Activated gamma-delta T cell treated with anti-CD3 and anti-CD28 coated beads, Interleukin-2, amount 50 U/mL, for 16 hours (primary cell): ENCODE results near the gene ABHD17B.
"Not testable (repeated sequence)": the region's sequence is repeated elsewhere in the genome, so short reads cannot be mapped to it uniquely, and the experiment has no call there.

ENCODE experiments used
- DNase-seq: peaks from one replicate; pipeline ENCODE4 v3.0.0-alpha.2; 2020; ENCODE audit warnings: low read depth

Gene ABHD17B

DNA sequence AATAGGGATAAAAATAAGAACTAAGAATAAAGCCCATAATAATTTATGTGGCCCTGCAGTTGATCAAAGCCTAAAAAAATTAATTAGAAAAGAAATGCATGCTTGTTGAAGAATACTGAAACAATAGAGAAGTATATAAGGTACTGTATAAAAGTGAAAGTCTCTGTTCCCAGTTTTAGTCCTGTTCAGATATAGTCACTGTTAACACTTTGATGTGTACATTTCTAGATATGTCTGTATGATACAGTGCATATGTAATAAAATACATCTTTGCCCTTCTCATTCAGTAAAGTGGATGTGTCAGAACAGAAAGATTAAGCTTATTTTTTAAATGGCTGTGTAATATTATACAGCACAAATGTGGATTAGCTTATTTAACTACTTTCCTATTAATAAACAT lies 4.5 kb upstream of the ABHD17B start:
- no peak for DNase-seq

DNA sequence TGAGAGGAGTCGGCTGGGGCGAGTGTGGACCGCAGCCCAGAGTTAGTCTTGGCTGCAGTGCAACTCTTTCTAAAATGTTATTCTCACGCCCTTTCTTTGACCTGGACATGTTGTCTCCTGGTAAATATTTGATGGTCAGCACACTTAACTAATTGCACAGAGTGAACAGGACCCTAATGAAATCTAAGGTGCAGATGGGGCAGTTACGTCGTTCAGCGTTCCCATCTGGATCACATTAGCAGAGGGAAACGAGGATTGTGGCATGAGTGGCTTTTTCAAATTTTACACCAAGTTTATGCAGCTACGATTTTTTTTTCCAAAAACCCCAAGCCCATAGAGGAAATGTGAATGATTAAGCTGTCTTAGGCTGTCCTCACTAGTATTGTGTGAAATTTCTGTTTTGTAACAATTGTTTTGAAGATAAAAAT lies 929 bp upstream of the ABHD17B start:
- no peak for DNase-seq

DNA sequence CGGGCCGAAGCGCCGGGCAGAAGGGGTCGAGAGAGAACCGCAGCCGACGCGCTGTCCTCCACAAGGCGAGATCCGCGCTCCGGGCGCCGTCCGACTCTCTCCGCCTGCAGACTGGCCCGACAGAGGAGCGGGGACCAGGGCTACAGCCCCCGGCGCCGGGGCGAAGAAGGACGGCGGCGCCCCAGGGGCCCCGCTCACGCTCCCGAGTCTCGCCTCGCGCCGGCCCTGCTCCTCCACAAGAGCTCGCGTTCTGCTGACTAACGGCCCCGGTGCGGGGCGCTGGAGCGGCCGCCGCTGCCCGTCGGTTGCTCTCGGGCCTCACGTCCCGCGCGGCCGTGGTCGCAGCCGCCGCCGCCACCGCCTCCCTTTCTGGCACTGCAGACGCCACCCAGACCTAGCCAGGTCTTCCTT lies 338 bp downstream of the ABHD17B start:
- no peak for DNase-seq

DNA sequence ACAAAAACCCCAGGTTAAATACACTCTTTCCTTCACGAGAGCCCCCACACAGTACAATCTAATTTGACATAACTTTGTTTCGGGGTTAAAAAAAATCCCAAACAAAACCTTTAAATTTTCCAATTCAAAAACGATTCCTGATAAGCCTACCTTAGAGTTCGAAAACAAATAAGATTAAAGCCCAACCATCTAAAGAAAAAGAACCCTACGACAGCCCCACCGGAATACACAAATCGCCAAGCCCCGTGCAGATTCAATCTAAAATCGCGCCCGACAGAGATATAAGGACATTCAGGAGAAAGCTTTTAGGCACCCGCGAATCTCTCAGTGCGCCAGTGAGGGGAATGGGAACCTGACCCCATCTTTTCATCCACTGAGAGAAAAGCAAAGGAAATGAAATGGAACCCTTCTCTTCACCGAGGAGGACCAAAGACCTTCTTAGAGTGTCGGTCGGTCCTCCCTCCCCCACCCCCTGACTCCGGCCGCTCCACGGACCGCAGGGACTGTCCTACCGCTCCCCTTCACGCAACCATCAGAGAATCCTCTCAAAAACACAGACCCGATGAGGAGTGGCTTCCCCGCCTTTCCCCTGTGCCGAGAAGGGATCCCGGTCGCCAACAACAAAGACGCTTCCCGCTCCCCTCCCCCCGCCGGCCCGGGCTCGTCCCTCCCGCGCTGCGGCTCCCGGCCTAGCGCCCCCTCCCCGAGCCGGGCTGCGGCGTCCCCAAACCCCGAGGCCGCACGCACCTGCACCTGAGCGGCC lies 925 bp downstream of the ABHD17B start:
- no peak for DNase-seq

DNA sequence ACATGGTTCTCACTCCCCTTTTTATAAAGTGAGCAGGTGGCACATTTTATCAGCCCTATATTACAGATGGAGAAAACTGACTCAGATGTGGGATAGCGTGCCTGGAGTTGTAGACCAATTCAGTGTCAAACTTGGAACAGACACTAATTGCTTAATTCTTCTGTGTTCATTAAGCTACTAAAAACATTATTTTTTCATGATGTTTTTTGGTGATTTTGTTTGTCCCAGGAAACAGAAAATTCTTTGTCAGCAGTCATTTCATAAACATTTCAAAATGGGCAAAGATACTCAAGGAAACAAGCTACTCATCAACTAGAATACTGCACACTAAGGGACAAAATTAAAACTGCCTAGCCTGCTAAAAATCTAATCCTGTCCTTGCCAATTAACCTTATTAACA lies 2.2 kb downstream of the ABHD17B start:
- no peak for DNase-seq

DNA sequence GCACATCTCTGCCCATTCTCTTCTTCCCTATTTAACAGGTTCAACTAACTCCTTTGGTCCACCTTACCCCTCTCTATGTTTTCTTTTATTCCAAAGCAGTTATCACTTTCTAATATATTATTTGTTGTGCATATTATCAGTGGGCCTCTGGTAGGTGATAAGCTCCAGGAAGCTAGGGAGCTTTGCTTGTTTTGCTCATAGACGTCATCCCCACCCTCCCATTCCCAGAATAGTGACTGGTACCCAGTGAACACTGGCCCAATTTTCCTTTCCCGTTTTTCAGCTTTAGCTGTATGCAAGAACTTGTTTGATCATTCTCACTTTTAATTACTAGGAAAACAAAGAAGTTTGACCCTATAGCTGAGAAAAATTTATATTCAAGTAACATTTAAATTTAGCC lies 6.9 kb downstream of the ABHD17B start:
- no peak for DNase-seq

DNA sequence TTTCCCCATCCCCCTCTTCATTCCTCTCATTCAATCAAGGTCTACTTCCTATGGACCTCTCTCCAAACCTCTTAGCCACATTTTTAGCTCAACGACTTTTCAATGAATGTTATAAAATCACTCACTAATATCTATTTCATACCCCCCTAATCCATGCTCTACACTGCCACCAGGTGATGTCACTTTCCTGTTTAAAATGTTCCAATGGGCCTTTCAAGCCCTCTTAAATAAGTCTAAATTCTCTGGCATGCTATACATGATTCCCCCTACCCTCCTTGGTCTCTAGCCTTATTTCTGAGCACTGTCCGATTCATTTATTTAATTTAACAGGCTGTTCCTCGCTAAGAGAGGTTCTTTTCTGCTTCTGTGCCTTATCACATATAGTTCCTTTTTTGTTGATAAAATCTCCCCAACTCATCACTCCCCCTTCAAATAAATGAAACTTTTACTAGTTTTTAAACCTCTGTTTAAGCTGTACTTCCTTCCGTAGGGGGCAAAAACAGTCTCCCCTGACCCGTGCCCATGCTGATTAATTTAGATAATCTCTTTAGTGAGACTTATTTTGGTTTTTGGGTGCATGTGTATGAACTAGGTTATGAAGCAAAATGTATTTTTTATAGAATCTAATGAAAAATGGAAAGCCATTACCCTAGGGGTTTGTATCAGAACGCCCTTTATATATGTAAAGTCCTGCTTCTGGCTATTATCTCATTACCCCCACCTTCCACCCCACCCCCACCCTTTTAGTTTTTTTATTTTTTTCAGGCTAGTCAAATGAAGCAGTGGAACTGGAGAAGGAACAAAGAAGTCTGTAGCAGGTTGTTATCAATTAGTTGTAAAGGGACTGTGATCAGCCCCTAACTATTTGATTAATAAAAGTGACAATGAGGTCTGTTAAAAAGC lies 9.0 kb downstream of the ABHD17B start:
- no peak for DNase-seq

DNA sequence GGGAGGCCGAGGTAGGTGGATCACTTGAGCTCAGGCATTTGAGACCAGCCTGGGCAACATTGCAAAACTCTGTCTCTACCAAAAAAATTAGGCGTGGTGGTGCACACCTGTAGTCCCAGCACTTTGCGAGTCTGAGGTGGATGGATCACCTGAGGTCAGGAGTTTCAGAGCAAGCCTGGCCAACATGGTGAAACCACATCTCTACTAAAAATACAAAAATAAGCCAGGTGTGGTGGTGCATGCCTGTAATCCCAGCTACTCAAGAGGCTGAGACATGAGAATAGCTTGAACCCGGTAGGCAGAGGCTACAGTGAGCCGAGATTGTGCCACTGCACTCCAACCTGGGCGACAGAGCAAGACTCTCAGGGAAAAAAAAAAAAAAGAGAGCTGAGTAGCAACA lies 12.2 kb downstream of the ABHD17B start:
- DNase-seq: not testable (repeated sequence)

DNA sequence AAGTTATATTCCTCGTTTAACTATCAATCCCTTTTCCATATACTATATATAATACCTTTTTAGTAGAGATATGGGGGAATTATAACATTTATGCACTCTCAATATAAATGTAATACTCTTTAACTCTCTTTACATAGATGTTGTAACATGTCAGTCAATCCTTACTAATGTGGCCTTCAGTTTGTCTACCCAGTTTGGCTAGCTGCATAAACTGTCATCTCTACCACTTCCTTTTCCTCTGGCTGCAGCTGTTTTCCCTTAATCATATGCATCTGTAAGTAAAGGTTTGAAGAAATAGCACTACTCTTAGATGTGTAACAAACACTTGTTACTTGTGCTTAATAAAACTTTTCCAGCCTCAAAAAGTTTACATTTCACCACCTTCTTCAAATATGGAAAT lies 13.4 kb downstream of the ABHD17B start:
- no peak for DNase-seq

DNA sequence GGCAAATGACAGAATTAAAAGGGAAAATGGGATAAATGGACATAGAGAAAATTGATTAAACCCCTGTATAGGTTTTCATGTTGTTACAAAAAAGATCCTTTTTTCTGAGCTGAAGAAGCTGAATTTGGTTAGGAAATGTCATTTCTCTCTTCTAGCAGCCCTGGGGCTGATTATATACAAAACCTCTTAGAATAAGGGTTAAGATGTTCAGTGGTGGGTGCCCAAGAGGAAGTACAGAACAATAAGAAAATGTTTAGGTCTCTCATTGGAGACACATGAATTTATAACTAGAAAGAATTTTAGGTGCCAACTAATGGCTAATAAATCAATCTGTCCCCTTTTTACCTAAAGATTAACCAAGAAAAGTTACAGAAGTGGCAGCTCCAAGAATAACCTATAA lies 14.2 kb downstream of the ABHD17B start:
- DNase-seq: no peak

DNA sequence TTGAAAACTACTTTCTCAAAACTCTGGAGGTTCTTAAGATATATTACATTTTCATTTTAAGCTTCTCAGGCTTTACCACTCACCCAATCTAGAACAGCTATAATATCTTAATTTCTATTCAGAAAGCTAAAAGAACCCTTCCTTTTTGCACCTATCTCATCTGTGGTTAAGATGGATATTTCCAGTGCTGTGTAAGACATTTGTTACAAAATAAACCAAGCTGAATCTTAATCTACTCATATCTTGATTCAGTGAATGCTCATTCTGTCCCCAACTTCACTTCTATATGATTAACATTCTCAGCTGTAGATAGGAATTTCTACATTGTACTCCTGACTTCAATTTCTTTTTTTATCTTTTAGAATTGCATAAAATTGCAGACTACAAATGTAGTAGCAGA lies 15.0 kb downstream of the ABHD17B start:
- DNase-seq: no peak

DNA sequence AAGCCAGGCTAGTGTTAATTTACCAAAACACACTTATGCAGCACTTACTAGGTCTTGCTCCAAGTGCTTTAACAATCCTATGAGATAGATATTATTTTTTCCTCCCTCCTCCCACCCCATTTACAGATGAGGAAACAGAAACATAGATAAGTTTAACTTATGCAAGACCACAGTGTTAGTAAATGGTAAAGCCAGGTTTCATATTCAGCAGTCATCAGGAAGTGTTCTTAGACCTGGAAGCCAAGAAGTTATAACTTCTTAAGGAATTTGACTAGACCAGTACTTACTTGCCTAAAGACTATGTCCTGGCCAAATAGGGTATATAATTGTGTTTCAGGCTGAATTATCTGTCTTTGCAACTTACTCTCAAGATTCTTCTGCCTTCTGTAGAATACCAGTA lies 15.9 kb downstream of the ABHD17B start:
- no peak for DNase-seq

DNA sequence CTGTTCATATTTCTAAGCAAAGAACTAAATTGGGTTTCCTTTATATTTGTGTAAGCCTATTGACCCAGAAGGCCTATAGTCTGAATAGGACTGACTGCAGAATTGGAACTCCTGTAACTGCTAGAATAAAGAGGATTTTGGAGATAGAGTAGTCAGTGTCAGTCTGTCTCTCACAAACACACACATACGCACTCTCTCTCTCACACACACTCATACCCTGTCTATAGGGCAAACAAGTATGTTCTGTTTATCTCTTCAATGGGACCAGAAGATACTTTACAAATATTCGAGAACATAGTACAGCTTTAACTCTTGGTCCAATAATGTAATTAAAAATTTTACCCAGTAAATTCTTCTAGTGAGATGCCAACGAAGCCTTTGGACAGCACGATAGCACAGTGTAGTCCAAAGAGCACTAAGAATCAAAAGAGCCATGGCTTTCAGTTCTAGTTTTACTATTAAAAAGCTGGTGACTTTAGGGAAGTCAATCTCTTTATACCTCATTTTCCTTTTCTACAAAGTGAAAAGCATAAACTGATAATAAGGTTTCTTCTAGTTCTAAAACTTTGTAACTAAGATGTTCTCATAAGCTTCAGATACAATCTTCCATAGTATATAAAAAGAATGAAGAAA lies 19.3 kb downstream of the ABHD17B start:
- DNase-seq: no peak

DNA sequence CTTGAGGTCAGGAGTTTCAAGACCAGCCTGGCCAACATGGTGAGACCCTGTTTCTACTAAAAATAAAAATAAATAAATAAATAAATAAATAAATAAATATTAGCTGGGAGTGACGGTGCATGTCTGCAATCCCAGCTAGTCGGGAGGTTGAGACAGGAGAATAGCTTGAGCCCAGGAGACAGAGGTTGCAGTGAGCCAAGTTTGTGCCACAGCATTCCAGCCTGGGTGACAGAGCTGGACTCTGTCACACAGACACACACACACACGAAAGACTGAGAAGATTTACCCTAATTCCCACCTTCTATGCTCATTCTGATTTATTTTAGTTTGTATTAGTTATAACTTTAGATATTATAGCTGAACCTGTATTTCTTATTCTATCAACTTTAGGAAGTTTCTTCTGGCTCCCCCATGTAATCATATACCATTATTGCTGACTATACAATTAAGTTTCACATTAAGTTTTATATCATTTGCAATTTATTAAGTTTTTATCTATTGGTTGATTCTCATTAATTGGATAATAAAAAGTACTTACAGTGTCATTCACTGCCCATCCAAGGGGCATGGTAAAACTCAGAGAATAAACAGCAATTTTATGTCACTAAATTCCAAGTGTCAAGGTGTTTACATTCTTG lies 20.8 kb downstream of the ABHD17B start:
- no peak for DNase-seq

DNA sequence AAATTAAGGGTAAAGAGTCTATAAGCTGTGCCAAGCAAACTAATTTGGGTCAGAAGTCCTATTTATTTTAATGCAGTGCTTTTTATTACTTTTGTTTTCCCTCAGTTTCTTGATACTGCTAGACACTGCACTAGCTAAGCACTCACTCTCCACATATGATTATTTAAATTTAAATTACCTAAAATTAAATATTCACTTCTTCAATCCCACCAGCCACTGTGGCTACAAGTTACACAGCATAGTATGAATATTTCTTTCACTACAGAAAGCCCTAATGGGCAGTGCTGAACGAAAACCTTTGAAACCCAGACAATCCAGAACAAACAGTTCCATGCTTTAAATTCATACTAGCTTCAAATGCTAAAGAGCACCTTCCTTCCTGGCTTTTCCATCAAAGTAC lies 23.6 kb downstream of the ABHD17B start:
- no peak for DNase-seq

DNA sequence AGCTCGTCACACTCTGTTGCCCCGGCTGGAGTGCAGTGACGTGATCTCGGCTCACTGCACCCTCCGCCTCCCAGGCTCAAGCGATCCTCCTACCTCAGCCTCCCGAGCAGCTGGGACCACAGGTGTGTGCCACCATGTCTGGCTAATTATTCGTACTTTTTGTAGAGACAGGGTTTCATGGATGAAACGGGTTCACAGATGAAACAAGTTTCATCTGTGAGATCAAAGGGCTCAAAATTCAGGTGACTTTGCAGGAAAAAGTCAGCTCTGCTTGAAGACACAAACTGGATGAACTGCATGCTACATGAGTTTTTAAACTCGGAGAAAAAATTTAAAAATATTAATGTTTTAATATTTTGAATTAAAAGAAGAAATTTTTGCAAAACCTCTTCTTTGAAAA lies 24.5 kb downstream of the ABHD17B start:
- DNase-seq: no peak

DNA sequence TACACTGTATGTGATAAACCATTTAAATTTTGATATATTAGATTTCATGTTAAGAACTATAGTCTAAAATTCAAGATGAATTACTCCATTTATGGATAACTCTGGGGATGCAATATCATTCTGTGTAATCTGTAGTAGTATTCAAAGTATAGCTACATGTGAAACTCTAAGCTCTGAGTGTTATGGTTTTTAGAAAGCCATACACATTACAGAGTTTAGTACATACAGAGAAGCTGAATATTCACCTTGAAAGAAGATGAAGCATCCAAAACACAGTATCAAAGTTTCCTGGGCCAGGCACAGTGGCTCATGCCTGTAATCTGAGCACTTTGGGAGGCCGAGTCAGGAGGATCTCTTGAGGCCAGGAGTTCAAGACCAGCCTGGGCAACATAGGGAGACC lies 25.0 kb downstream of the ABHD17B start:
- DNase-seq: no peak

DNA sequence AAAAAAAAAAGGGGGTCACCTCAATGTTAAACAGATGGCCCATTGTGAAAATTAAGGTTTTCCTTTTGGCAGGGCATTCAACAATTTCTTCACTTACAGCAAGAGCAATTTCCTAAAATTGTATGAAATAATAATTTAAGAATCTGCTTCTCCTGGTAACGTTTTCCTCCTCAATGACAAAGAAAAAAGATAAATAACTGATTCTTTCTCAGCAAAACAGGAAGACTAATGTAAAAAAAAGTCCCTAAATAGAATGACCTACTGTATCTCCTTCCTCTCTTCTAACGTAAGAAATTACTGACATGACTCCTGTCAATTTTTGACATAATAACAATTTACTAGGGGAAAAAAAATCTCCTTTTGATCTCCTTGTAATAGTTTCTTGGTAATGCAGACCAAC lies 25.5 kb downstream of the ABHD17B start:
- no peak for DNase-seq

DNA sequence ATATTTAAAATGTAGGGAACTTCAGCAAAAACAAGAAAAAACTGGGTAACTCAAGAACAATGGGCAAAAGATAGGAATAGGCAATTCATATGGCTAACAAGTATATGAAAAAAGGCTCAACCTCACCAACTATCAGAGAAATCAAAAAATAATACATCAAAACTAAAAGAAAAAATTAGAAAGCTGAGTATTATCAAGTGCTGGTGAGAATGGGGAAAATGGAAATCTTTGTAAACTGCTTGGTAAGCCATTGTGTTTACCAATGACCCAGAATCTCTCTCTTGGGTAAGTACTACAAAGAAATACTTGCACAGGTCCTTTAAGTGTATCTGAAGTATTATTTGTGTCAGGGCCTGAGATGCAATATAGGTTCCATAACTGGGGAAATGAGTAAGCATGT lies 27.0 kb downstream of the ABHD17B start:
- no peak for DNase-seq

DNA sequence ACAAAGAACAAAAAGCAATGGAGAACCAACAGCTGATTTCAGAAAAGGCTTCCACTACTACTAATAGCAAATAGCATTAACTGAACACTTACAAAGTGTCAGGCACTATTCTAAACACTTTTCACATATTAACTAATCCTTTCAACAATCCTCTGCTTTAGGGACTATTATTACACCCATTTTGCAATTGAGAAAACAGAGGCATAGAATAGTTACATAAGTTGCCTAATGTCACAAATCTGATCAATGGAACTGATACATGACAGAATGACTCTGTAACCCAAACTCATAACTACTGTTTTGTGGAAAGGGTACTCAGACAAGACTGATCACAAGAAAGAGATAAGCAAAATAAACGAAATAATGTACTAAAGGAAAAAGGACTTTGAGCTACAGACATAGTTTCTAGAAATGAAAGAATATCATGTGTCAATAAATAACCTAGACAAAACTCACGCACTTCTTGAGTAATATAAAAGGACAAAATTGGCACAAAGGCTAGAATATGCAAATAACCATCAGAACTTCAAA lies 31.3 kb downstream of the ABHD17B start:
- DNase-seq: no peak

DNA sequence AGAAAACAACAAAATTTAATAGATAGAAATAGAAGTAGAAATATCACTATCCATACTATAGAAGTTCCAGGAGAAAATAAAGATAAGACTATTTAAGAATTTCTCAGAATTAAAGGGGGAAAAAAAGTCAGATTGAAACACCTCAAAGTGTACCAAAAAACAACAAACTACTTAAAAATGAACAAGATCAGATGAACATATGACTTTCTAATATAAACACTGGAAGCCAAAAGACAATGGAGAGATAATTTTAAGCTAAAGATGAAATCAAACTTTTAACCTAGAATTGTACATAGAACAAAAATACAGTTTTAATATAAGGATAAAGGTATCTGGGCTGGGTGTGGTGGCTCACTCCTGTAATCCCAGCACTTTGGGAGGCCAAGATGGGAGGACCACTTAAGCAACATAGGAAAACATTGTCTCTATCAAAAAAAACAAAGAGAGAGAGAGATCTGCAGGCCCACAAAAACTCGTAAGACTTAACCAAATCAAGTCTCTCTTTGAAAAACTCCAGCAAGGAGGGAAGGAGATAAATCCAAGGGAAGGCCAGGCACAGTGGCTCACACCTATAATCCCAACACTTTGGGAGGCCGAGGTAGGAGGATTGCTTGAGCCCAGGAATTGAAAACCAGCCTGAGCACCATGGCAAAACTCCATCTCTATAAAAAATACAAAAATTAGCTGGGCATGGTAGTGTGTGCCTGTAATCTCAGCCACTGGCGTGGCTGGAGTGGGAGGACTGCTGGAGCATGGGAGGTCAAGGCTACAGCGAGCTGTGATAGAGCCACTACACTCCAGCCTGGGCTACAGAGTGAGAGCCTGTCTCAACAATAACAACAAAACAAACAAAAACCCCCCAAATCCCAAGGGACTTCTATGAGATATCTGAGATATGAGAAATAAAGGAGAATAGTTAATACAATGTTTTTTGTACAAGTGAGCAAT lies 32.4 kb downstream of the ABHD17B start:
- DNase-seq: no peak
